Fibroblast of pulmonary artery (primary cell): ENCODE results near the gene L3MBTL1.

Experiments used
- DNase-seq: peaks from one replicate; pipeline ENCODE4 v3.0.0-alpha.2; 2010; ENCODE audit warnings: low read depth
- H3K4me3 ChIP-seq: replicated peaks from 2 replicates; pipeline ENCODE4 v1.5.1; 2011; ENCODE audit warnings: low read depth, mild to moderate bottlenecking, control low read depth, low read length, moderate library complexity
- TF ChIP-seq, protein P1 (sequence below): IDR thresholded peaks from 2 replicates; pipeline ENCODE4 v1.5.1; 2011; ENCODE audit warnings: mild to moderate bottlenecking, control low read depth, low read length, inconsistent platforms; ENCODE audit errors: missing control alignments

Gene L3MBTL1

DNA sequence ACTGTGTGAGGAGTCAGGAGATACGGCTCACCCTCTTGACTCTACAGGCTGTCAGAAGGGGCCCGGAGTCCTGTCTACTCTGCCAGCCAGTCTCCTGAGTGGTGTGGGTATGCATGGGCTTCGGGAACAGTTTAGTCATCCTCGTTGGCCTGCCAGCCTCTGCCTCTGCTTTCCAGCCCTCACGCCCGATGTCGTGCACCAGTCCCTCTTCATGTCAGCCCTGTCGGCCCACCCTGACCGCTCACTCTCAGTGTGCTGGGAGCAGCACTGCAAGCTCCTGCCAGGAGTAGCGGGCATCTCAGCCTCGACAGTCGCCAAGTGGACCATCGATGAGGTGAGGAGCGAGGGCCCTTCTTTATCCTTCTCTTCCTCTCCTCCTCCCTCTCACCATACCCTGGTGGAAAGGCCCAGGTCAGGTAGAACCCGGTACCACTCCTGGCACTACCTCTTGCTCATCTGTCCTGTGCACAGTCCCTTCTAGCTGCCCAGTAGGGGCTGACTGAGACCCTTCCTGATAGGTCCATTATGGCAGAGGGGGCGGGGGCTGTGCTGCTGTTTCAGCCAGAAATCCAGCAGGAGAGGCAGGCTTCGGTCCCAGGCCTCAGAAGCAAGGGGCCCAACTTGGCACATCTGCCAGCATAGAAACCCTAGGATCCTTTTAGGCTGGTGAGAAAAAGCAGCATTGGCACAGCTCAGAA, 32.6 kb downstream of the L3MBTL1 start:
- no peak overlapping the region for H3K4me3 ChIP-seq
- DNase-seq, result no peak
- TF ChIP-seq, protein P1, sequence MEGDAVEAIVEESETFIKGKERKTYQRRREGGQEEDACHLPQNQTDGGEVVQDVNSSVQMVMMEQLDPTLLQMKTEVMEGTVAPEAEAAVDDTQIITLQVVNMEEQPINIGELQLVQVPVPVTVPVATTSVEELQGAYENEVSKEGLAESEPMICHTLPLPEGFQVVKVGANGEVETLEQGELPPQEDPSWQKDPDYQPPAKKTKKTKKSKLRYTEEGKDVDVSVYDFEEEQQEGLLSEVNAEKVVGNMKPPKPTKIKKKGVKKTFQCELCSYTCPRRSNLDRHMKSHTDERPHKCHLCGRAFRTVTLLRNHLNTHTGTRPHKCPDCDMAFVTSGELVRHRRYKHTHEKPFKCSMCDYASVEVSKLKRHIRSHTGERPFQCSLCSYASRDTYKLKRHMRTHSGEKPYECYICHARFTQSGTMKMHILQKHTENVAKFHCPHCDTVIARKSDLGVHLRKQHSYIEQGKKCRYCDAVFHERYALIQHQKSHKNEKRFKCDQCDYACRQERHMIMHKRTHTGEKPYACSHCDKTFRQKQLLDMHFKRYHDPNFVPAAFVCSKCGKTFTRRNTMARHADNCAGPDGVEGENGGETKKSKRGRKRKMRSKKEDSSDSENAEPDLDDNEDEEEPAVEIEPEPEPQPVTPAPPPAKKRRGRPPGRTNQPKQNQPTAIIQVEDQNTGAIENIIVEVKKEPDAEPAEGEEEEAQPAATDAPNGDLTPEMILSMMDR, result no peak

DNA sequence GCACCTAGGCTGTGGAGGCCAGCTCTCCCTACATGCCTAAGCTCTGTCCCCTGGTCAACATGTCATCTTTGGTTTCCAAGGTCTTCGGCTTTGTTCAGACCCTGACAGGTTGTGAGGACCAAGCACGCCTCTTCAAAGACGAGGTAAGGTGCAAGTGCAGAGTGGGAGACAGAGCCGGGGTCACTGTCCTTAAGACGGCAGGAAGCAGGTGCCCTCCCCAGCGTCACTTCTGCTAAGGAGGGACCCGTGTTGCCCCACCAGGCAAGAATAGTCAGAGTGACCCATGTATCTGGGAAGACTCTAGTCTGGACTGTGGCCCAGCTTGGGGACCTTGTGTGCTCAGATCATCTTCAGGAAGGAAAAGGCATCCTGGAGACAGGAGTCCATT, 33.2 kb downstream of the L3MBTL1 start:
- H3K4me3 ChIP-seq, result no peak overlapping the region
- TF ChIP-seq, protein P1, result no peak
- no peak for DNase-seq

DNA sequence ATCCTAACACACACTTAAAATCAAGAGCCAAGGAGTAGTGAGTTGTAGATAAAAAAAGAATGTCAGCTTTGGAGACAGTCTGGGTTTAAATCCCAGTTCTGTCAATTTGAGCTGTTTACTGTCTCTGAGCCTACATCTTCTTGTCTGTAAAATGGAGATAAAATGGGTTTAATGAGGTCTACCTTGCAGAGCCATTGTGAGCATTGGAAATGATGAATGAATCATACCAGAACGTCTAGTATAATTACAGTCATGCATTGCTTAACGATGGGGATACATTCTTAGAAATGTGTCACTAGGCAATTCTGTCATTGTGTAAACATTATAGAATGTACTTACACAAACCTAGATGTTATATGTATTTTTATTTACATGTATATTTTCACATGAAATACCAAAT, 33.7 kb downstream of the L3MBTL1 start:
- peak; percentile 44 for DNase-seq
- TF ChIP-seq, protein P1, result no peak
- no peak overlapping the region for H3K4me3 ChIP-seq

DNA sequence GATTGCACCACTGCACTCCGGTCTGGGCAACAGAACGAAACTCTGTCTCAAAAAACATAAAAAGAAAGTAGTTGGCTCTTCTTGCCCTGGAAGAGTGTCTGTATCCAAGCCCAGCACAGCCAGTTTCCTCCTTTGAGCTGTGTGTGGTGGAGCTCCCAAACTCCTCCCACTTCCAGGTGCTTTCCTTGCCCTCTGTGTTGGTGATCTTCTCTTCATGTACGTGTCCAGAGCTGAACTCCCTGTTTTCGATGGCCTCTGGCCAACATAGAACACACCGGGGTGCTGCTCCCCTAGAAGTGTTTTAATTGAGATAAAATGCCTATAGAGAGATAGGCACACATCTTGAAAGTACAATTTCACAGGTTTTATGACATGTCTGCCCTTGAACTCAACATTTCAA, 34.7 kb downstream of the L3MBTL1 start:
- DNase-seq, result no peak
- TF ChIP-seq, protein P1, result no peak
- no peak overlapping the region for H3K4me3 ChIP-seq

DNA sequence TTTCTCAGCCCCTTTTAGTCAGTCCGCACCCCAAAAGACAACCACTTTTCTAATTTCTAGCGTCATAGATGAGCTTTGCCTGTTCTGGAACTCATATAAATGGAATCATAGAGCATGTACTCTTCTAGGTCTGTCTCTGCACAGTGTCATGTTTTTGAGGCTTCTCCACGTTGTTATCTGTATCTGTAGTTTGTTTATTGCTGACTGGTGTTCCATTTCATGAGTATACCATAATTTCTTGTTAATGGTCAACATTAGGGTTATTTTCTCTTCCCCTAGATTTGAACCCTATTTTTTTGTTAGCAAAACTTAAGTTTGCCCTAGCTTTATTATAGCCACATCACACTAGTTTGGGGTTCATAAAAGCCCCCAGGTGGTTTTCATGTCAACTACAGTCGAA, 35.2 kb downstream of the L3MBTL1 start:
- TF ChIP-seq, protein P1, result no peak
- H3K4me3 ChIP-seq, result no peak overlapping the region
- no peak for DNase-seq

DNA sequence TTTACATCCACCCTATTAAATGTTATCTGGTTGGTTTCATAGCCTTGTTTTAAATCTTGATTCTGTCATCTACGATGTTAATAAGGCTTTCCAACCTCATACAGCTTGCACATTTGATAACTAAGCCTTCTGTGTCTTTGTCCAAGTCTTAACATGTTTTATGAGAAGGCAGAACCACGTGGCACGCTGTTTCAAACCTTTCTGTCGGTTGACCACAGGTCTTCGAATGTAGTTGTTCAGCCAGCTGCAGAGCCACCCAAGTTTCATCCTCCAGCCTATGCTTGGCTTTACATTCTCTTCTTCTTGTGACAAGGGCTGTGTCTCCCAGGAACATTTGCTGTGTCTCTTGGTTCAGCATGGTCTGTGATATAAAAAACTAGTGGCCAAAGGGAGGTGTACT, 35.6 kb downstream of the L3MBTL1 start:
- no peak overlapping the region for H3K4me3 ChIP-seq
- DNase-seq, result no peak
- TF ChIP-seq, protein P1, result no peak

DNA sequence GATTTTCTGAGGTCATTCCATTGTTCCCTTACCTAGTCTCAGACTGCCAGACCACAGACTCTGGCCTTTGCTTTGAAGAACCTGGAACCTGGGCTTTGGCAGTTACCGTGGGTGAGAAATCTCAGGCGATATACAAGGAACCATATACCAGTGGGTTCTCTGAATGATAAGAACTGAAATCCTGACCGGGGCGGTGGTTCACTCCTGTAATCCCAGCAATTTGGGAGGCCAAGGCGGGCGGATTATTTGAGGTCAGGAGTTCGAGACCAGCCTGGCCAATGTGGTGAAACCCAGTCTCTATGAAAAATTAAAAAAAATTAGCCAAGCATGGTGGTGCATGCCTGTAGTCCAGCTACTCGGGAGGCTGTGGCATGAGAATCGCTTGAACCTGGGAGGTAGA, 37.0 kb downstream of the L3MBTL1 start:
- DNase-seq, result no peak
- H3K4me3 ChIP-seq, result no peak overlapping the region
- TF ChIP-seq, protein P1, result no peak
